Islet of Langerhans (tissue), 1 donor: ENCODE measurements around the gene MYH9.

Source experiments
- FAIRE-seq: peaks from one replicate; lab custom pipeline; 2011; peaks lifted over from hg19 to GRCh38; lab: Jason Lieb, UNC

Gene MYH9

GRCh38 chr22:36244522-36245391 lies 143.0 kb downstream of the MYH9 start:
- no peak for FAIRE-seq

GRCh38 chr22:36243986-36244385 lies 143.8 kb downstream of the MYH9 start:
- FAIRE-seq: no peak

GRCh38 chr22:36239401-36240171 lies 148.2 kb downstream of the MYH9 start, which contains the start of gene APOL2:
TSS of gene APOL2 (minus strand) at chr22:36239527. CDS start at chr22:36233162, 6,365 bp downstream.
- peak; percentile 93 for FAIRE-seq

GRCh38 chr22:36239150-36239400 lies 148.7 kb downstream of the MYH9 start:
- FAIRE-seq: no peak

GRCh38 chr22:36238373-36239149 lies 149.2 kb downstream of the MYH9 start:
- FAIRE-seq: no peak

GRCh38 chr22:36237462-36238372 lies 150.1 kb downstream of the MYH9 start:
- FAIRE-seq: no peak

GRCh38 chr22:36236388-36237319 lies 151.1 kb downstream of the MYH9 start:
- FAIRE-seq: no peak

- FAIRE-seq: no peak
Observed at GRCh38 chr22:36235585-36235984, 152.2 kb downstream of the MYH9 start.

GRCh38 chr22:36234919-36235318 lies 152.8 kb downstream of the MYH9 start:
- no peak for FAIRE-seq

GRCh38 chr22:36234213-36234612 lies 153.6 kb downstream of the MYH9 start:
- no peak for FAIRE-seq

GRCh38 chr22:36233796-36234195 lies 154.0 kb downstream of the MYH9 start:
- no peak for FAIRE-seq

- FAIRE-seq: no peak
Observed at GRCh38 chr22:36232715-36233401, 154.9 kb downstream of the MYH9 start.
